GM18873 (cell line): Measurements from ENCODE around the gene CRABP1.

Experiments
- ATAC-seq: cut with Tn5 transposase; IDR thresholded peaks from one replicate; pipeline ENCODE4 v1.9.1; 2021; ENCODE audit warnings: mild to moderate bottlenecking, moderate library complexity, moderate number of reproducible peaks; ENCODE audit not compliant: unreplicated experiment, low FRiP score

The CRABP1 gene

DNA sequence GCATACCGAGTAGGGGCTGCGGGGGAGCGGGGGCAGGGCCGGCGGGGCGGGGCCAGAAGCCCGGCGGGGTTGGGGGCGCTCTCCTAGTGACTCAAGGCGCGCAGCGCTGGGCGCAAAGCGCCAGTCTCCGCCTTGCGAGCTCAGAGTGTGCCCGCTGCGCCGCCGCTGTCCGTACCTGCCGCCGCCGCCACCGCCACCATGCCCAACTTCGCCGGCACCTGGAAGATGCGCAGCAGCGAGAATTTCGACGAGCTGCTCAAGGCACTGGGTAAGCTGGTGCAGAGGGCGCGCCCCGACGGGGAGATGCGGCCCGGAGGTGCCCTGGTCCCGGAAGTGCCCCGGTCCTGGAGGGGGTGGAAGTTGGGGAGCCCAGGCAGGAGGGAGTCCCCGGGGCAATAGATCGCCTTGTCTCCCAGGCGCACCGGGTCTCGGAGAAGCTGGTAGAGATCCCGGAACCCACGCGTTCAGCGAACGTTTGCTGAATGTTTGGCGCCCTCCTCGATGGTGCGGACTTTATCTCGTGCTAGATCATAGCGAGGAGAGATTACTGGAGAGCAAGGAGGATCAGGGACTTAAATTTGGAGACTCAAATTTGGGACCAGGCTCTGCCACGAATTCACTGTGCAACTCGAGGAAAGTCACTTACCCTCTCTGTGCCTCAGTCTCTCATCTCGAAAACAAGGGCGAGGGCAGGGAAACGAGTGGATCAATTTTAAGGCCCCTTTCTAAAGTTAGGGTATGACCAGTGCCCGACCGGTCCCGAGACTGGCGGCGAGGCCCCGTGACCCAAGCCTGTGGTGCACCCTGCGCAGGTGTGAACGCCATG is at the start of gene CRABP1:
CRABP1 (plus strand) TSS at position 123 of the 826 bp plus-strand sequence; CDS start at position 199, 76 bp downstream.
- no peak for ATAC-seq

DNA sequence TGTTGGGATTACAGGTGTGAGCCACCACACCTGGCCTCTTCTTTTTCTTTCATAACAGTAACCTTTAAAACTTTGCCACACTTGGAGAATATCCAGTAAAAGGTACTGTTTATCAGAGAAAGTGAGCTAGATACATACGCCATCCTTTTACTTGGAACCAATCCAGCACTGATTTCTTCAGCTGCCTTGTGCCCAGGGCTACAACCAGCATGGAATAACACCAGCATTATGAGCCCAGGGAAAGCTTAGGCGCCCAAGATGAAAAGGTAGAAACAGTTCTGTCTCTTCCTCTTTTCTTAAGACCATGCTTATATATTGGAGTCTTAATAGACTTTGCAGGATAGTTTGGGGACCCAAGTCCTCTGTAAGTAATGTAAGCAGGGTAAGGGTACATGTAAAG is 49.1 kb upstream of the CRABP1 start:
- ATAC-seq: no peak

DNA sequence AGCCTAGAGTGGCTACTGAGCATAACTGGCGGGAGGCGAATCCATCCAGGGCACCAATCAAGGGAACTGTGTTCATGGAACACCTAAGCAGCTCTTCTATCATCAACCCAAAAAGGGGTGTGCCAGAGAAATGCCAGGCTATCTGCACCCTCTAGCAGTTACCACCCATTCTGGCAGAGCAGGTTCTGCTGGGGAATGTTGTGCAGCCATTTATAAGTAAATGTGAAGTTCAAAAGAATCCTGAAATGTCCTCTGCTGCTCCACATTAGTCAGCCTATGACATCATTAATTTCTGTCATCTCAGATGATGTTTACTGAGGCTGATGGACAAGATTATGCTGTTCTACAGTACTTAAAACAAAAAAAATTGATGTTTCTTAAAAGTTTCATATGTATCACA is 48.5 kb upstream of the CRABP1 start:
- no peak for ATAC-seq

DNA sequence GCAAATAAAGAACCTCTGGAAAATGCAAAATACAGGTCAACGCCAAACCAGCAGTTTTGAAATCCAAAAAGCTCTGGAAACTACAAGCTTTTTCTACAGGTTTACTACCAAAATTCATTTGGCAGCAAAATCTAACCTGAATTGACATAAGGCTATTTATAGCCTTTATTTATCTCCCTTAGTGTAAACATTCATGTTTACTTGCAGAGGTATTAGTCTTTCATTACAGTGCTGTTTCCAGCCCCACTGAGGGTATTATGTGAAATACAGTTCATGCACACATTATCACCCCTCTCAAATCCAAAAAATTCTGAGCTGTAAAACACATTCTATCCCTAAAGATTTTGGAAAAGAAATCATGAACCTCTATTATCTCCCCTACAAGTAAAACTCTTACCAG is 47.9 kb upstream of the CRABP1 start:
- ATAC-seq: no peak

DNA sequence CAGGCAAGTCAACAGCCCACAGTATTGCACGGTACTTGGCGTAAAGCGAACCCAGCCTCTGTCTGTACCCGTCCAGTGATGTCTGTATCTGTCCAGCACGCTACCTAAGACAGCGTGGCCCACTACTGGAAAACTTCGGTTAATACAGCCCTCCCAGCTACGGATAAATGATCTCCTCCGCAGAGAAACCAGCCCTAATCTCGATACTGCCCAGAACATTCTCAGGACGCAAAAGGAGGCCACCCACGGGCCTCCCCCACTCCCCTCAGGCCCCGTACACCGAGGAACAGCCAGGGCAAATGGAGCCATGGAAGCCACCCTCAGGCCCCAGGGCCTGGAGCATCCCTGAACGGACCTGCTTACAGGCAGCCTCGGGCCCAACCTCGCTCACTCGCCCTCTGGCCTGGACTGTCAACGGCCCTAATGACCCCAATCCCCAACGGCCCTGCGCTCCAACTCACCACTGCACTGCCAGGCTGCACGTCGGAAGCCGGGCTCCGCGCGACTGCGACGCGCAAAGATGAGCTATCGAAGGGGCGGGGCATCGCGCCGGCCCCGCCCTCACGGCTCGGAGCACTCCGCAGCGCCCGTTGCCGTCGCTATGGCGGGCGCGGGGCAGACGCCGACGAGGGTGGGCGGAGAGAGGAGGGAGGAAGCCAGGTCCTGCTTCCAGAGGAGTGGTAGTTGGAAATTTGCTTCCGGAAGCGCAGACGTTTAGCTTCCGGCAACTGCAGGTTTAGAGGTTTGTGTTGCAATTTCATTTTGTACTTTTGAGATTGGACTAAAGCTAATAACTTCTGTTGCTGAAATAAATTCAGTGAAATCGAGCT is 40.8 kb upstream of the CRABP1 start, which contains the start of gene SKIC8:
SKIC8 (minus strand) TSS at position 509 of the 830 bp plus-strand sequence. CDS start 3,923 bp downstream, outside the sequence.
- ATAC-seq: peak; percentile 65

DNA sequence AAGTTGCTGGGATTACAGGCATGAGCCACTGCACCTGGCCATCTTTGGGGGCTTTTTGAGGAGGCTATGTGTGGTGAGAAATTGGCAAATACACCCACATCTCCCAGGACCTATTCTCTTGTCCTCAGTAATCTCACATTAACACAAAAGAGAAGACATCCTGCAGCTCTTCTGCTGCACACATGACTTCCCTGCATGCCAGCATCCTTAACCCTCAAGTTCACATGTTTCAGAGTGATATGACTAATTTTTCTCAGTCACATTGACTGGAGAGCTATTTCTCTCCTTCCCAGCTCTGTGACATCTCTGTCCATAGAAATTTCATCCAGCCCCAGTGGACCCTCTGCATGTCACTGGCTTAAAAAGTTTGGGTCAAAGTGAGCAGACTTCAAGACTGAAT is 38.8 kb upstream of the CRABP1 start:
- no peak for ATAC-seq

DNA sequence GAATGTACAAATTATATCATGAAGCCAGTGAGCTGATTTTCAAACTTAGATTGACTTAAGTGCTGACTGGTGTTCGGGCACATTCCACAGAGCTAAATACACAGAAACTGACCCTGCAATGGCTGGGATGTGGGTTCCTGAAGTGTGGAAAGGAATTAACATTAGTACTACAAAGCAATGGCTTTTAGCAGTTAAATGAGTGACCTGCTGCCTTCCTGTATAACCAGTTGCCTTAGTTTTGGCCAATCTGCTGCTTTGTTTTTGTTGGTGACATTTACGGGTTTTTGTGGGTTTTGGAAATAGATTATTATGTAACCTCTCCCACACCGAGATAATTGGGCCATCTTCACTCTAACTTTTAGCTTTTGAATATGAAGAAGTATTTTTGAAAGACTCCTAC is 38.3 kb upstream of the CRABP1 start:
- no peak for ATAC-seq

DNA sequence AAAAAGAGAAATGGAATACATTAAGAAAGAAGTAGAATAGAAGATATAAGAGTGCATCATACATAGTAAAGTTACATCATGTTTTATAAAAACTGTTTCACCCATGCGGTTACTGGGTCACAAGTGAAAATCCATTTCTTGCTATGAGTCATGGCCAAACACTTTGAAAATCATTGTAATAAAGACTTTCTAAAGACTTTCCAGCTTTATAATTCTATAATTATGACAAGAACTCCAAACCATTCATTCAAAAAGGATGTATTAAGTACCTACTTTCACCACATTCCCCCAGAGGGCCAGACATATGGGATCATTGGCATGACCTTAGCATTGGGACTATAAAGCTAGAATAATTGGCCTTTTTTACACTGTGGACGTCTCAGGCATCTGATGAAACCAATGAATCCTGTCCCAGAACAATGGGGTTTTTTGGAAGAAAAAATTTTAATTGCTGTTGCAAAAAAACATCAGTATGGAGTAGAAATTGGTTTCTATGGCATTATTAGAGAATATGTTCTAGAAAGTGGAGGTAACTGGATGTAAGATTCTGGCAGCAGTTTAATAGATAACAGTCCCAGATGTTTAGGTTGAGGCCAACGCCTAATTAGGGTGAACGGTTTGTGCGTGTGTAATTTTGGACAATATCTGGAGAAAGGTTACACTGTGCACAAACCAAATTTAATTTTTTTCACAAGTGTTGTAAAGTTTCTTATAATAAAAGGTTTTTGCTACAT is 37.4 kb upstream of the CRABP1 start:
- ATAC-seq: no peak

DNA sequence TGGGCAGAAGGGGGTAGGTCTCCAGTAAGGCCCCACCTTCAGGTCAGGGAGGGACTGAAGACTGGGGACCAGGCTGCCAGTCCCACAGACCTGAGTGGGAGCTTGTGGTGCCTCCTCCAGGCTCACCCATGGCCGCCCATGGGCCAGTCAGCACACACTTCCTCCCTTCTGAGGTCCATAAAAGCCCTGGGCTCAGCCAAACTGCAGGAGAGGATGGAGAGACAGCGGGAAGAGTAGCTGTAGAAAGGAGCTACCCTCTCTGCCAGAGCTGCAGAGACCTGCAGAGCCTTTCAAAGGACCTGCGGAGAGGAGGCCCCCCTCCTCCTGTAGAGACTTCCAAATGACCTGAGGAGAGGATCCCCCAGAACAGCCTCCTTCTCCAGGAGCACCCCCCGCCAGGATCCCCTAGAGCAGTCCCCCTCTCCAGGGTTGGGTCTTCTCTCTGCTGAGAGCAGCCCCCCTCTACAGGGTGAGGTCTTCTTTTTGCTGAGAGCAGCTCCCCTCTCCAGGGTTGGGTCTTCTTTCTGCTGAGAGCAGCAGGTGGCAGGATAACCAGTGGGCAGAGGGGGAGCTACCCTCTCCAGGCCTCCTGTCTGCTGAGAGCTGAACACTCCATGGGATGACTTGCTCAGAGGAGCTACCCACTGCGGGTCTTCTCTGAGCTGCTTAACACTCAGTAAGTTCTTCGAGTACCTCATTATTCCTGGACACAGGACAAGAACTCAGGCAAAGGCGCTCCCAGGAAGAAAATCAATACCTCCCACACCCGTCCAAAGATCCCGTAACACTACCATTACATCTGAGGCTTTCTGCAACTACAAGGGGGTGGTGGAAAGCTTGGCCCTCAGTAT is 35.7 kb upstream of the CRABP1 start:
- no peak for ATAC-seq

DNA sequence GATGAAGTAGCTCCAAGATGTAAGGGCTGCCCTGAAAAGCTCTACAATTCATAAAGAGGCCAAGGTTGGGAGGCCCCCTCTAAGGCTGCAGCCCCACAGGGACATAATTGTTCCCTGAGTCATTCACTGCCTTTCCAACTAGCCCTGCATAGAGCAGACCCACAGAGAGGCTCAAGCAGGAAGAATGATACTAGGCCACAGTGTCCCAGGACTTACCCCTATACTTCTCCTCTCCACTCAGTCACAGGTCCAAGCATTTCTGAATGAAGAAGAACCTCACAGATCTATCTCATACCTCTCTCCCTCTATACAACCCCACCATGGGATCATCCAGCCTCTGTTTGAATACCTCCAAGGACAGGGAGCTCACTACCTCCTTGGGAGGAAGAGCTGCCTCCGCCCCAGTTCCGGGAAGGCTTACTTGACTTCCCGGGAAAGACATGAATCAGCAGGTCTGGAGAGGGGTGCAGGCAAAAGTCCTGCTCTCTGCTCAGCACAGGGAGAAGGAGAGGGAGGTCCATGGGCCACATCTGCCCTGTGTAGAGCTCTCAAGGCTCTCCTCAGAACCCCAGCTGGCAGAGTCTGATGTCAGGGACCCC is 33.9 kb upstream of the CRABP1 start:
- no peak for ATAC-seq

DNA sequence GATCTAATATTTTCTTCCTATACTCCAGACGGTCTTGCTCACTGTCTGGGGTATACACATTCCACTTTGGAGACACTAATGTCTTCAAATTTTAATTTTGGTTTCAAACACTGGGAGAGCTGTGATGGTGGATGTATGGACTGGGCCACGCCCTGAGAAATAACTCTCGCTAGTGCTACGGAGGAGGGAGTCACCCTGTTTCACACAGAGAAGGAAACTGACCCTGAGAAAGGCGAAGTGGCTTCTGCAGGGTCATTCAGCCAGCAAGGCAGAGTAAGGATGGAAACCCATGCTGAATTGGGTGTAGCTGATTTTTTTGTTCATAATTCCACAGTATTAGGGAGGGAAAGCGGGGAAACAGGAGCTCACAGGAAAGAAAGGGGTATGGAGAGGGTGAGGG is 32.2 kb upstream of the CRABP1 start:
- no peak for ATAC-seq

DNA sequence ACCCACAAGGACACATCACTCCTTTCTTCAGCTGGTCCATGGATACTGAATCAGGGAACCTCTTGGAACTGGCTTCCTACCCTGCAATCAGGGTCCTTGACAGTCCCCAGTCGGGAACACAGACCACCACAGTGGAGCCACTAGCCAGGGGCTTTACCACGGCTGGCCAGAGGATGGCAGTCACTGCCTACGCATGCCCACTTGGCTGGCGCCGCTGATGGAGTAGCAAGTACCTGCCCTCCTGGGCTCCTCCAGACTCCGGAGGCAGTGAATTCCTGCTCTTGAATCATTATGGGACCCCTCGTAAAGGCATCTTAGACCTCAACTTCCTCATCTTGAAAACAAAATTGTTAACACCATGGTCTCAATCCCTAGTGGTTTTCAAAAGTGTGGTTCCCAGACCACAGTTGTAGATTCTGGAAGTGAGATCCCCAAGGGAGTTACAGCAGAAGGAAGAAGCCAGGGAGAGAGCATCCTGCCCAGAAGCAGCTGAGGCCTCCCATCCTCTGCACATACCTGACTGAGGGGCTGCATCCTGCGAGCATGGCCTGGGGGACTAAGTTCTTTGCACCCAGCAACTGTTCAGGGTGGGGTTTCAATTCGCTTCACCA is 31.6 kb upstream of the CRABP1 start:
- ATAC-seq: peak; percentile 42

DNA sequence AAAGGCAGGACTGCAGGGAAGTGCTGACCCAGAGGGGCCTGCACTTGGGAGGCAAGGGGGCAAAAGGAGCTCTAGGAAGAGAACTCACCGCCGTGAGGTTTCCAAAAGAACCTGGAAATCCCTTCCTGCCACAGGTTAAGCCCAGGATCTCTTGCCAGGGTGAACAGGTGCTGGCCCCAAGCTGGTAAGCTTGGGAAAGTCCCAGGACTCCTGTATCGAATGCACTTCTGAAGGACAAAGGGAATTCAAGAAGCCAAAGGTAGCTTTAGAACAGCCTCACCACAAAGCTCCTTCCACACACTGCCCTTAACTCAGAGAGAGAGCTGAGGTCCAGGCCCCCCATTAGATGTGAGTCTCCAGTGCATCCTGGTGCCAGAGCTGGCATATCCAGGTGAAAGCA is 28.9 kb upstream of the CRABP1 start:
- ATAC-seq: no peak

DNA sequence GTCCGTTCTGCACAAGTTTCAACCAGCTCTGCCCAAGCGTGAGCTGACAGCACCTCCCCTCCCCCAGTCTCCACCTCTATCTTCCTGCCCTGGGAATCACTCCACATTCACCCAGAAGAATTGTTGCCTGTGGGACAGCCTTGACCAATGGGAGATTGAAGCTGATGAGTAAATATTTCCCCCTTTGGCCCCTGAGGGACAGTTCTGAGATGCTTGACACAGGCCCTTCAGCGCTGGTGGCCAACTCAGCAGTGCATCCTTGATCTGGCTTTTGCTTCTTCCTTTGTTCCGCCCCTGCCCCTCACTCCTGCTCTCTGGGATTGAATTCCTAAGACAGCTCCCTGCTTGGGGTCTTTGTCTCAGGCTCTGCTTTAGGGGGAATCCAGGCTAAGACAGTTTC is 27.6 kb upstream of the CRABP1 start:
- ATAC-seq: no peak

DNA sequence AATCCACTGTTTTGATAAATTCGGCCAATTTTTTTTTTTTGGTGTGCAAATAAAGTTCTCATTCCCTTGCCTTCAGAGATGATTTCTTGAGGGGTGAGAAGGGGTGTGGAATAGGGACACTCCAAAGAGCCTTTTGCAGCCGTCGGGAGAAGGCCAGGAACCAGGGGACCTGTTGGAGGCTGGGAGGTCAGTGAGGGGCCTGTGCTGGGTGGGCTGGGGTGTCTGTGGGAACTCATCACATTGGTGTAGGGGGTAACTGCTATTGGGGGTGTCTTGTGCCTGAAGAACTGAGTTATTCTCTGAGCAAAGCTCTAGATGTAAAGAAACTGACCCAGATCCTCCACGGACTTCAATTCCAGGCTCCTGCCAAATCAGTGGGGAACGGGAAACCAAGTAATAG is 27.2 kb upstream of the CRABP1 start:
- ATAC-seq: no peak

DNA sequence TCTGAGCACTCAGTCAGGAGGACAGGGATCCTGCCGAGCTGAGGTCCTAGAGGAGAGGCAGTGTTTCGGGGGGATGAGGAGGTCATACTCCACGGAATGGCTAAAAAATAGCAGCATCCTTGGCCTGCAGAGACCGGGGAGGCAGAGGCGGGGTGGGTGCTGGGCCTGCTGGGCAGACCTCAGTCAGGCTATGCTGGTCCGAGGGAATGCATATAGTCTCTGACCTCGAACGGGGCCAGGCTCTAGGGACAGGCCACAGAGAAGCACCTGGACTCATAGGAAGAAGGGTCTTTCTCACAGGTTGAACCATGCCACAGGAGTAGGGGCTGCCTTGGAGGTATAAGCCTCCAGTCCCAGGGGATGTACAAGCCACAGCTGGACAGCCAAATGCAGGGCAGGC is 26.8 kb upstream of the CRABP1 start:
- ATAC-seq: no peak

DNA sequence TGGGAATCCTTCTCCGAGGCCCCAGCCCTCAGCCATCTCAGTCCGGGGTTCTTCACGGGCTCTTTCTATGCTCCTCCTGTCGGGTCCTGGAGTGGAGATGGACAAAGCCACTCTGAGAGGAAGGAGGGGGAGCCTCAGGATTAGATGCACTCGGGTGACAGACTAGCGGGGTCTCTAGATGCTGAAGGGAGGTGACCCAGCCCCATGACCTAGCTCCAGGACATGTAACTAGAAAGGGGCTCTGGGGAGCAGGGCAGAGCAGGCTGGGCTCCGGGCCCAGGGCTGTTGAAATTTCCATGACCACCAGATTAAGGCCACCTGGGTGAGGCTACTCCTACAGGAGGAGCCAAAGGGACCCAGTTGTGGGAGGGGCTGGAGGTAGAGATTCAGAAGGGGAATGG is 26.0 kb upstream of the CRABP1 start:
- no peak for ATAC-seq

DNA sequence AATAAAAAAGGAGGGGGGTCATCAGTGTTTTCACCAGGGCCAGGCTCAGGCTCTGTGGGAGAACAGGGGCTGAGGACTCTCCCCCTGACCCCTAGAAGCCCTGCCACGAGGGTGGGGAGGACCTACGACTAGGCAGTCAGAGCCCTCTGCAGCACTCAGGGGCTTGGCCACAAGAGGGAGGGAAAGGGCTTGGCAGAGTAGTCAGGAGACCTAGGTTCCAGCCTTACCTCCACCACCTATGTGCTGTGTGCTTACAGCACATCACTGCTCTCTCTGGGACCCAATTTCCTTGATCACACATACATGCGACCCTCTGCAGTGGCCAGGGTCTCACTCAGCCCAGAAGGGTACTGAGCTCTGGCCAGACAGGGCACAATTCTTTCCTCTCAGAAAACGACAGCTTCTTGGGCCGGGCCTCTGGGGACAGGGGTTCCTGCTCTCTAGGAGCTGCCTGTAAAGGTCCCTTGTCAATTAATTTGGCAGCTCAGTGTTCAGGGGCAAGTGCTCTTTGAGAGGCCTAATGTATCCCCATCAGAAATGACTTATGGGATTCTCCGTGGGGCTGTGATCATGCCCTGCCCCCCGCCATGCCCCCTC is 24.4 kb upstream of the CRABP1 start:
- ATAC-seq: no peak
